ENCODE measurements around the gene STARD3NL. TPM values are rescaled to one million over a fixed set of nuclear protein-coding genes. Genes with fewer than 3 reads are reported as not detected.

The STARD3NL gene
- total and polyA plus RNA-seq, 10 of the 15 experiments (the other 5 are each of a cell fraction or from before 2014, with no cell fraction given): 66.1 to 133 (median 85.7) TPM

GRCh38 chr7:38178004-38178694, at the start of gene STARD3NL (continued):
- peak; percentile 94 for TF ChIP-seq ZNF687 (IDR thresholded peaks at IDR 0.05)
- TF ChIP-seq DPF2 (IDR thresholded peaks at IDR 0.05): peak; percentile 93
- TF ChIP-seq ZNF274 (IDR thresholded peaks at IDR 0.05; ENCODE audit: insufficient read depth, insufficient read length): no peak
- TF ChIP-seq IKZF1 (conservative IDR thresholded peaks at IDR 0.05): peak; percentile 96
- no peak for TF ChIP-seq IRF4 (IDR thresholded peaks at IDR 0.05; ENCODE audit: low read depth, low read length)

GRCh38 chr7:38129162-38129561, 48.9 kb upstream of the STARD3NL start:
- intact Hi-C loops (cut with micrococcal nuclease; ENCODE audit: unreplicated experiment): no loop called here

More at GRCh38 chr7:38129162-38129561, 48.9 kb upstream of the STARD3NL start:
- no peak overlapping the region for H3K9ac ChIP-seq (ENCODE audit: control insufficient read depth, insufficient read depth, low read length)
- DNase-seq (ENCODE audit: low read depth, low spot score) (no peak), ATAC-seq (no peak), FAIRE-seq (no peak)
- no peaks in the 10 kb centered on the region for H3K4me1 ChIP-seq (ENCODE audit: control insufficient read depth, insufficient read depth, low read length)
- no peak overlapping the region for H2AFZ ChIP-seq (ENCODE audit: control insufficient read depth, low read depth, low read length)
- in situ Hi-C loops (cut with MboI): no loop called here
- H3K27ac ChIP-seq (ENCODE audit: control insufficient read depth, insufficient read depth): no peak overlapping the region
- H3K27me3 ChIP-seq (replicated peaks in 1 of 2; ENCODE audit: control insufficient read depth in 2 of 2, insufficient read depth in 2 of 2, low read length in 1 of 2): no peaks in the 10 kb centered on the region
- no peaks in the 10 kb centered on the region for H3K79me2 ChIP-seq (ENCODE audit: control insufficient read depth, insufficient read depth, low read length)
- ChIA-PET SMC1A (ENCODE audit: uncharacterized antibody, unreplicated experiment) (interaction anchor here (0.9 kb wide), 1 partner anchor 62 kb away, joined by 3 read pairs; no protein-coding TSS in a partner anchor), CTCF (no interaction called here), POLR2A (interaction anchor here (0.7 kb wide), 1 partner anchor 86 kb away, joined by 3 read pairs; no protein-coding TSS in a partner anchor), RAD21 (ENCODE audit: unreplicated experiment) (no interaction called here)
- TF ChIP-seq TARDBP (IDR thresholded peaks at IDR 0.05; ENCODE audit: borderline replicate concordance): no peak
- TF ChIP-seq ZNF384 (IDR thresholded peaks at IDR 0.05; ENCODE audit: borderline replicate concordance, low read depth, low read length): no peak
- no peak for TF ChIP-seq BHLHE40 (IDR thresholded peaks at IDR 0.05; ENCODE audit: borderline replicate concordance in 1 of 2, low read depth in 2 of 2, low read length in 1 of 2)
- no peak for TF ChIP-seq MYC (IDR thresholded peaks at IDR 0.05; ENCODE audit: insufficient read depth, insufficient read length, insufficient replicate concordance, low read length, severe bottlenecking)
- TF ChIP-seq MXI1 (IDR thresholded peaks at IDR 0.05; ENCODE audit: low read depth, low read length): no peak
- TF ChIP-seq ATF7 (IDR thresholded peaks at IDR 0.05; ENCODE audit: low read depth): no peak
- no peak for TF ChIP-seq BRCA1 (IDR thresholded peaks at IDR 0.05; ENCODE audit: low read depth, low read length)
- TF ChIP-seq GATAD2B (conservative IDR thresholded peaks at IDR 0.05; ENCODE audit: low read depth): no peak
- peaks cover 5% of the 10 kb centered on the region for H3K9me3 ChIP-seq (replicated peaks; ENCODE audit: control insufficient read depth, insufficient read depth, low read length)
- no peak overlapping the region for H3K4me2 ChIP-seq (ENCODE audit: control insufficient read depth, insufficient read depth)
- WGBS (ENCODE audit: insufficient coverage, insufficient replicate concordance, low lambda C conversion rate, missing lambda C conversion rate): 56% methylated on average over 3 of the region's 3 CpGs
- no peaks in the 10 kb centered on the region for H4K20me1 ChIP-seq (ENCODE audit: control insufficient read depth, insufficient read depth)
- no TSS peak for BruUV-seq (replicated peaks)
- H3K4me3 ChIP-seq: no peak overlapping the region
- no peaks in the 10 kb centered on the region for H3K36me3 ChIP-seq (ENCODE audit: control insufficient read depth in 2 of 2, insufficient read depth in 2 of 2, low read length in 1 of 2)
